Esophagus squamous epithelium (tissue), 5 donors: ENCODE results near the gene PDPR. TPM values are rescaled to one million over a fixed set of nuclear protein-coding genes. Genes with fewer than 3 reads are reported as not detected.
A peak's percentile ranks its signal among the peaks of the same experiment; 100 is the strongest.
"Not testable (repeated sequence)": the region's sequence is repeated elsewhere in the genome, so short reads cannot be mapped to it uniquely, and the experiment has no call there.

ENCODE experiments used
- DNase-seq: peaks from one replicate; lab custom pipeline; 2025; lab: John Stamatoyannopoulos, UW
- H3K27ac ChIP-seq, 4 donors: fragments of 200-600 bp; sonication (generic); one replicate each; pipeline ENCODE4 v1.5.1; 2016 to 2019; ENCODE audit warnings: mild to moderate bottlenecking in 1 of 4
- H3K27me3 ChIP-seq, 4 donors: fragments of 200-600 bp; sonication (generic); 1 replicate in 3 of 4; 2 replicates in 1 of 4; pipeline versions ENCODE4 v1.5.1 to v1.6.0; 2017 to 2021; ENCODE audit warnings: antibody characterized with exemption in 1 of 4
- H3K36me3 ChIP-seq, 3 donors: fragments of 200-600 bp; sonication (generic); one replicate each; pipeline ENCODE4 v1.5.1; 2016 to 2019
- H3K4me1 ChIP-seq, 3 donors: fragments of 200-600 bp; sonication (generic); one replicate each; pipeline ENCODE4 v1.5.1; 2017 to 2019
- H3K4me3 ChIP-seq, 4 donors: fragments of 200-600 bp; sonication (generic); 1 replicate in 3 of 4; 2 replicates in 1 of 4; pipeline ENCODE4 v1.5.1; 2016 to 2019; ENCODE audit warnings: mild to moderate bottlenecking in 2 of 4, moderate library complexity in 1 of 4
- H3K9me3 ChIP-seq, 3 donors: fragments of 200-600 bp; sonication (generic); one replicate each; pipeline ENCODE4 v1.5.1; 2016 to 2019
- WGBS, 2 donors: methylation state at CpG; one replicate each; pipeline ENCODE4 v1.1.5; 2018; 5-methylcytosine and 5-hydroxymethylcytosine counted together
- intact Hi-C: fragments of 100-400 bp; cut with DNase I; formaldehyde crosslinking; loops from one replicate; pipeline ENCODE4 v1.15.0; 2022
- total RNA-seq, 4 donors: library from RNA; depleted of rRNA; stranded (reverse); fragments of >200 nt; gene quantifications; one replicate each; pipeline ENCODE4 v1.1.0, GENCODE V29; 2016
- donor health status: DM: yes; HTN: yes; CAD: no.

Gene PDPR
- total RNA-seq, 4 donors from 2014 or later = 5.0 to 24.6 (median 11.7) TPM

- H3K27ac ChIP-seq, H3K27me3 ChIP-seq, H3K4me1 ChIP-seq, H3K36me3 ChIP-seq, H3K4me3 ChIP-seq, DNase-seq, intact Hi-C loops, H3K9me3 ChIP-seq: not testable (repeated sequence)
- 40 to 60% methylated on average over 3 to 4 of the region's 4 CpGs for WGBS, 2 donors
Observed at GRCh38 chr16:70091104-70091503, 23.0 kb upstream of the PDPR start.

- H3K4me3 ChIP-seq, H3K4me1 ChIP-seq, H3K27ac ChIP-seq, H3K36me3 ChIP-seq, H3K27me3 ChIP-seq, intact Hi-C loops, H3K9me3 ChIP-seq, DNase-seq: not testable (repeated sequence)
- WGBS, 2 donors = 70 to 75% methylated on average over 1 of the region's 1 CpG
Observed at GRCh38 chr16:70094096-70094495, 20.0 kb upstream of the PDPR start.

- WGBS, 2 donors = 87 to 88% methylated on average over 9 to 13 of the region's 15 CpGs
- H3K27ac ChIP-seq, intact Hi-C loops, H3K27me3 ChIP-seq, H3K36me3 ChIP-seq, H3K4me1 ChIP-seq, H3K9me3 ChIP-seq, H3K4me3 ChIP-seq, DNase-seq: not testable (repeated sequence)
Observed at GRCh38 chr16:70109583-70110279, 4.4 kb upstream of the PDPR start.

- H3K36me3 ChIP-seq, DNase-seq, H3K27me3 ChIP-seq, H3K9me3 ChIP-seq, intact Hi-C loops, H3K4me3 ChIP-seq, H3K27ac ChIP-seq: not testable (repeated sequence)
- WGBS, 2 donors = 80 to 89% methylated on average over 4 to 5 of the region's 6 CpGs
- peaks cover 0 to 29% (median 7%) of the 10 kb centered on the region in 3 donors for H3K4me1 ChIP-seq
Observed at GRCh38 chr16:70112162-70112561, 2.0 kb upstream of the PDPR start.

- intact Hi-C loops, DNase-seq, H3K27me3 ChIP-seq, H3K9me3 ChIP-seq, H3K36me3 ChIP-seq: not testable (repeated sequence)
- H3K4me1 ChIP-seq = peaks cover 0 to 43% (median 7%) of the 10 kb centered on the region in 3 donors
- no CpG with 5 or more reads among the region's 15 CpGs for WGBS, 2 donors
- H3K4me3 ChIP-seq = peak overlapping the region; percentile 52 to 83 (median 68)
- H3K27ac ChIP-seq = peak overlapping the region; percentile 71 to 88 (median 82)
Observed at GRCh38 chr16:70113599-70113981, 542 bp upstream of the PDPR start.

GRCh38 chr16:70118354-70118753 lies 4.2 kb downstream of the PDPR start:
- H3K4me3 ChIP-seq, intact Hi-C loops, H3K9me3 ChIP-seq, DNase-seq, H3K27me3 ChIP-seq, H3K27ac ChIP-seq: not testable (repeated sequence)
- H3K4me1 ChIP-seq = peaks cover 0 to 45% (median 7%) of the 10 kb centered on the region in 3 donors
- peaks cover 0 to 29% (median 6%) of the 10 kb centered on the region in 3 donors for H3K36me3 ChIP-seq
- WGBS, 2 donors = 76 to 79% methylated on average over 6 of the region's 6 CpGs

GRCh38 chr16:70118776-70119175 lies 4.6 kb downstream of the PDPR start:
- H3K27me3 ChIP-seq, H3K9me3 ChIP-seq, H3K4me3 ChIP-seq, intact Hi-C loops, H3K27ac ChIP-seq, DNase-seq: not testable (repeated sequence)
- no CpG with 5 or more reads among the region's 3 CpGs for WGBS, 2 donors
- H3K4me1 ChIP-seq = peaks cover 0 to 42% (median 7%) of the 10 kb centered on the region in 3 donors
- H3K36me3 ChIP-seq = peaks cover 0 to 33% (median 6%) of the 10 kb centered on the region in 3 donors

- H3K27me3 ChIP-seq, DNase-seq, H3K4me3 ChIP-seq, intact Hi-C loops, H3K9me3 ChIP-seq: not testable (repeated sequence)
- Histone ChIP-seq H3K36me3 (peaks cover 0 to 49% (median 6%) of the 10 kb centered on the region in 3 donors), H3K27ac (peak overlapping the region in 1 of 4 donors; percentile 25), H3K4me1 (peaks cover 0 to 34% (median under 1%) of the 10 kb centered on the region in 3 donors)
- WGBS, 2 donors = 82 to 90% methylated on average over 2 to 8 of the region's 8 CpGs
Observed at GRCh38 chr16:70120398-70120797, 6.3 kb downstream of the PDPR start.

- H3K4me1 ChIP-seq, H3K9me3 ChIP-seq, H3K27ac ChIP-seq, DNase-seq, H3K27me3 ChIP-seq, intact Hi-C loops, H3K4me3 ChIP-seq: not testable (repeated sequence)
- 81 to 82% methylated on average over 14 of the region's 14 CpGs for WGBS, 2 donors
- peaks cover 0 to 83% (median 22%) of the 10 kb centered on the region in 3 donors for H3K36me3 ChIP-seq
Observed at GRCh38 chr16:70123822-70124221, 9.7 kb downstream of the PDPR start.

GRCh38 chr16:70126226-70126625 lies 12.1 kb downstream of the PDPR start:
- H3K4me1 ChIP-seq, H3K27me3 ChIP-seq, H3K4me3 ChIP-seq, intact Hi-C loops, H3K27ac ChIP-seq, DNase-seq, H3K9me3 ChIP-seq: not testable (repeated sequence)
- H3K36me3 ChIP-seq = peaks cover 7 to 99% (median 39%) of the 10 kb centered on the region in 3 donors
- WGBS, 2 donors = 90% methylated on average over 11 of the region's 11 CpGs

- intact Hi-C loops, DNase-seq: not testable (repeated sequence)
- 77 to 84% methylated on average over 5 of the region's 5 CpGs for WGBS, 2 donors
Observed at GRCh38 chr16:70127706-70128105, 13.6 kb downstream of the PDPR start.

GRCh38 chr16:70128844-70129243 lies 14.7 kb downstream of the PDPR start:
- 94% methylated on average over 3 of the region's 10 CpGs; no CpG with 5 or more reads in 1 of the 2 donors for WGBS, 2 donors
- H3K4me3 ChIP-seq, H3K4me1 ChIP-seq, intact Hi-C loops, H3K27ac ChIP-seq, H3K27me3 ChIP-seq, H3K9me3 ChIP-seq, DNase-seq: not testable (repeated sequence)
- peaks cover 7 to 99% (median 42%) of the 10 kb centered on the region in 3 donors for H3K36me3 ChIP-seq

More at GRCh38 chr16:70127706-70128105, 13.6 kb downstream of the PDPR start:
- H3K27me3 ChIP-seq, H3K9me3 ChIP-seq, H3K27ac ChIP-seq, H3K4me1 ChIP-seq, H3K4me3 ChIP-seq: not testable (repeated sequence)
- H3K36me3 ChIP-seq = peaks cover 7 to 99% (median 33%) of the 10 kb centered on the region in 3 donors

- 89 to 95% methylated on average over 7 to 8 of the region's 8 CpGs for WGBS, 2 donors
- H3K9me3 ChIP-seq, intact Hi-C loops, H3K4me1 ChIP-seq, H3K27ac ChIP-seq, H3K27me3 ChIP-seq, H3K4me3 ChIP-seq, DNase-seq: not testable (repeated sequence)
- H3K36me3 ChIP-seq = peaks cover 0 to 100% (median 19%) of the 10 kb centered on the region in 3 donors
Observed at GRCh38 chr16:70135796-70136195, 21.7 kb downstream of the PDPR start.
